DMS53 treated with DMSO at 0.1 percent for 48 hours (cell line): ENCODE results near the gene ARHGEF26.

ENCODE experiments used
- DNase-seq: peaks from one replicate; lab custom pipeline; 2025; ENCODE audit not compliant: unreplicated experiment; lab: John Stamatoyannopoulos, UW

The ARHGEF26 gene

GRCh38 chr3:154112146-154112852, 8.9 kb upstream of the ARHGEF26 start:
- DNase-seq = no peak

GRCh38 chr3:154113609-154114008, 7.6 kb upstream of the ARHGEF26 start:
- DNase-seq = no peak

- no peak for DNase-seq
Observed at GRCh38 chr3:154115332-154115731, 5.9 kb upstream of the ARHGEF26 start.

- no peak for DNase-seq
Observed at GRCh38 chr3:154119951-154120350, 1.2 kb upstream of the ARHGEF26 start.

GRCh38 chr3:154121701-154122551, 736 bp downstream of the ARHGEF26 start:
- no peak for DNase-seq

GRCh38 chr3:154122552-154122911, 1.3 kb downstream of the ARHGEF26 start:
- DNase-seq = no peak

GRCh38 chr3:154122912-154123559, 1.8 kb downstream of the ARHGEF26 start:
- no peak for DNase-seq

GRCh38 chr3:154123906-154124305, 2.7 kb downstream of the ARHGEF26 start:
- DNase-seq = no peak

- peak; percentile 73 for DNase-seq
Observed at GRCh38 chr3:154125378-154126030, 4.3 kb downstream of the ARHGEF26 start.

- no peak for DNase-seq
Observed at GRCh38 chr3:154126651-154127050, 5.5 kb downstream of the ARHGEF26 start.

- no peak for DNase-seq
Observed at GRCh38 chr3:154129625-154130024, 8.4 kb downstream of the ARHGEF26 start.

GRCh38 chr3:154130540-154130939, 9.3 kb downstream of the ARHGEF26 start:
- DNase-seq = no peak

- no peak for DNase-seq
Observed at GRCh38 chr3:154131830-154132229, 10.6 kb downstream of the ARHGEF26 start.

GRCh38 chr3:154132777-154133375, 11.7 kb downstream of the ARHGEF26 start:
- no peak for DNase-seq

GRCh38 chr3:154135511-154136173, 14.5 kb downstream of the ARHGEF26 start:
- DNase-seq = no peak

- no peak for DNase-seq
Observed at GRCh38 chr3:154137036-154137435, 15.8 kb downstream of the ARHGEF26 start.

GRCh38 chr3:154139996-154140436, 18.8 kb downstream of the ARHGEF26 start:
- peak; percentile 4 for DNase-seq

- no peak for DNase-seq
Observed at GRCh38 chr3:154142608-154143007, 21.4 kb downstream of the ARHGEF26 start.

- DNase-seq = no peak
Observed at GRCh38 chr3:154143873-154144272, 22.7 kb downstream of the ARHGEF26 start.

- DNase-seq = no peak
Observed at GRCh38 chr3:154144825-154145465, 23.8 kb downstream of the ARHGEF26 start.
